H9 (cell line): ENCODE measurements around the gene GARS1. TPM values are rescaled to one million over a fixed set of nuclear protein-coding genes. Genes with fewer than 3 reads are reported as not detected.

ENCODE experiments used
- DNase-seq: peaks from one replicate; pipeline ENCODE4 v3.0.0-alpha.2; 2017
- H2AFZ ChIP-seq: one replicate; pipeline ENCODE4 v1.6.1; 2013; ENCODE audit warnings: mild to moderate bottlenecking, low read length, control low read depth, moderate library complexity
- H2AK5ac ChIP-seq: 2 replicates; pipeline ENCODE4 v1.6.1; 2013; ENCODE audit warnings: low read length, control low read depth, mixed read lengths; ENCODE audit not compliant: insufficient read length
- H2BK120ac ChIP-seq: one replicate; pipeline ENCODE4 v1.6.1; 2013; ENCODE audit warnings: low read depth, mild to moderate bottlenecking, low read length, control low read depth, inconsistent platforms; ENCODE audit not compliant: poor library complexity, severe bottlenecking
- H2BK12ac ChIP-seq: 2 replicates; pipeline ENCODE4 v1.6.1; 2013; ENCODE audit warnings: low read length, control low read depth, mixed read lengths, low read depth; ENCODE audit not compliant: insufficient read length
- H2BK15ac ChIP-seq: 2 replicates; pipeline ENCODE4 v1.6.1; 2013; ENCODE audit warnings: low read depth, low read length, control low read depth
- H2BK20ac ChIP-seq: one replicate; pipeline ENCODE4 v1.6.1; 2013; ENCODE audit warnings: low read depth, mild to moderate bottlenecking, low read length, control low read depth, inconsistent platforms; ENCODE audit not compliant: poor library complexity, severe bottlenecking
- H2BK5ac ChIP-seq: 2 replicates; pipeline ENCODE4 v1.6.1; 2013; ENCODE audit warnings: low read length, control low read depth, mixed read lengths; ENCODE audit not compliant: insufficient read length
- H3K14ac ChIP-seq: 2 replicates; pipeline ENCODE4 v1.6.1; 2013; ENCODE audit warnings: low read length, control low read depth; ENCODE audit not compliant: insufficient read depth
- H3K18ac ChIP-seq: 2 replicates; pipeline ENCODE4 v1.6.1; 2013; ENCODE audit warnings: low read depth, mild to moderate bottlenecking, mixed read lengths, low read length, control low read depth; ENCODE audit not compliant: insufficient read length
- H3K23ac ChIP-seq: 2 replicates; pipeline ENCODE4 v1.6.1; 2013; ENCODE audit warnings: low read length, control low read depth, mixed read lengths, low read depth; ENCODE audit not compliant: insufficient read length
- H3K23me2 ChIP-seq: 2 replicates; pipeline ENCODE4 v1.6.1; 2013; ENCODE audit warnings: low read depth, mild to moderate bottlenecking, mixed read lengths, low read length, control low read depth; ENCODE audit not compliant: insufficient read length, poor library complexity, severe bottlenecking
- H3K27ac ChIP-seq: 2 replicates; pipeline ENCODE4 v1.5.1; 2013; ENCODE audit warnings: low read length, control low read depth, mixed read lengths, low read depth; ENCODE audit not compliant: insufficient read length
- H3K27me3 ChIP-seq: 2 replicates; pipeline ENCODE4 v1.6.1; 2013; ENCODE audit warnings: low read length, control low read depth, inconsistent platforms; ENCODE audit not compliant: insufficient read depth
- H3K4ac ChIP-seq: 2 replicates; pipeline ENCODE4 v1.6.1; 2013; ENCODE audit warnings: low read depth, mild to moderate bottlenecking, control low read depth, inconsistent platforms, low read length, moderate library complexity
- H3K4me1 ChIP-seq: 2 replicates; pipeline ENCODE4 v1.6.1; 2013; ENCODE audit warnings: low read length, control low read depth, inconsistent platforms; ENCODE audit not compliant: insufficient read depth
- H3K4me2 ChIP-seq: 2 replicates; pipeline ENCODE4 v1.6.1; 2013; ENCODE audit warnings: low read length, control low read depth, mixed read lengths; ENCODE audit not compliant: insufficient read length, insufficient read depth
- H3K56ac ChIP-seq: 2 replicates; pipeline ENCODE4 v1.6.1; 2013; ENCODE audit warnings: low read depth, mild to moderate bottlenecking, mixed read lengths, low read length, control low read depth; ENCODE audit not compliant: insufficient read length
- H3K79me1 ChIP-seq: 2 replicates; pipeline ENCODE4 v1.6.1; 2013; ENCODE audit warnings: low read depth, mild to moderate bottlenecking, moderate library complexity, low read length, control low read depth, inconsistent platforms; ENCODE audit not compliant: insufficient read depth, poor library complexity, severe bottlenecking
- H3K79me2 ChIP-seq: 2 replicates; pipeline ENCODE4 v1.6.1; 2013; ENCODE audit warnings: low read length, control low read depth, inconsistent platforms; ENCODE audit not compliant: insufficient read depth
- H3K9ac ChIP-seq: 2 replicates; pipeline ENCODE4 v1.6.1; 2013; ENCODE audit warnings: low read length, control low read depth, mixed read lengths; ENCODE audit not compliant: insufficient read length; ENCODE audit errors: extremely low read depth
- H3K9me3 ChIP-seq: one replicate; pipeline ENCODE4 v1.6.1; 2013; ENCODE audit warnings: low read depth, low read length, inconsistent platforms; ENCODE audit not compliant: control insufficient read depth
- H3T11ph ChIP-seq: one replicate; pipeline ENCODE4 v1.6.1; 2013; ENCODE audit warnings: mild to moderate bottlenecking, low read length, control low read depth, inconsistent platforms
- H4K20me1 ChIP-seq: one replicate; pipeline ENCODE4 v1.6.1; 2013; ENCODE audit not compliant: control insufficient read depth, insufficient read length, insufficient read depth
- H4K5ac ChIP-seq: 2 replicates; pipeline ENCODE4 v1.6.1; 2013; ENCODE audit warnings: low read depth, mild to moderate bottlenecking, mixed read lengths, low read length, control low read depth; ENCODE audit not compliant: insufficient read length
- H4K8ac ChIP-seq: replicated peaks from 2 replicates; pipeline ENCODE4 v1.6.1; 2013; ENCODE audit warnings: low read length, control low read depth, mixed read lengths, low read depth; ENCODE audit not compliant: insufficient read length
- H4K91ac ChIP-seq: 2 replicates; pipeline ENCODE4 v1.6.1; 2013; ENCODE audit warnings: low read depth, mild to moderate bottlenecking, moderate library complexity, mixed read lengths, low read length, control low read depth; ENCODE audit not compliant: insufficient read length
- H3K27ac Mint-ChIP-seq, 3 experiments: 2 replicates in 2 of 3; 3 replicates in 1 of 3; pipeline ENCODE4 v1.8.0; 2020 to 2021; ENCODE audit warnings: mixed read lengths in 3 of 3, mild to moderate bottlenecking in 1 of 3, moderate library complexity in 1 of 3
- H3K27me3 Mint-ChIP-seq: 2 replicates; pipeline ENCODE4 v1.8.0; 2021; ENCODE audit warnings: low read depth, mild to moderate bottlenecking, moderate library complexity, mixed read lengths
- H3K36me3 Mint-ChIP-seq, 3 experiments: 2 replicates in 2 of 3; 3 replicates in 1 of 3; pipeline ENCODE4 v1.8.0; 2020 to 2021; ENCODE audit warnings: low read depth in 3 of 3, mixed read lengths in 3 of 3; ENCODE audit not compliant: insufficient read depth in 1 of 3
- H3K4me1 Mint-ChIP-seq, 2 experiments: 2 replicates each; pipeline ENCODE4 v1.8.0; 2020; ENCODE audit warnings: mixed read lengths in 2 of 2
- H3K4me3 Mint-ChIP-seq, 2 experiments: 2 replicates in 1 of 2; 3 replicates in 1 of 2; pipeline ENCODE4 v1.8.0; 2020 to 2021; ENCODE audit warnings: mild to moderate bottlenecking in 2 of 2, mixed read lengths in 2 of 2, moderate library complexity in 1 of 2
- H3K9me3 Mint-ChIP-seq, 2 experiments: 2 replicates in 1 of 2; 3 replicates in 1 of 2; pipeline ENCODE4 v1.8.0; 2020; ENCODE audit warnings: mild to moderate bottlenecking in 2 of 2, mixed read lengths in 2 of 2, moderate library complexity in 1 of 2
- total RNA-seq: library from RNA; stranded (reverse); gene quantifications from 2 replicates; pipeline ENCODE4 v1.2.1, GENCODE V29; 2021
- TF ChIP-seq, protein P1 (sequence below): fragments of 200-600 bp; sonication (generic); conservative IDR thresholded peaks from 3 replicates; pipeline ENCODE4 v1.8.0; 2021; ENCODE audit warnings: antibody characterized with exemption, mild to moderate bottlenecking

Gene GARS1
- total RNA-seq, 1 experiment from 2014 or later = 234 TPM

DNA sequence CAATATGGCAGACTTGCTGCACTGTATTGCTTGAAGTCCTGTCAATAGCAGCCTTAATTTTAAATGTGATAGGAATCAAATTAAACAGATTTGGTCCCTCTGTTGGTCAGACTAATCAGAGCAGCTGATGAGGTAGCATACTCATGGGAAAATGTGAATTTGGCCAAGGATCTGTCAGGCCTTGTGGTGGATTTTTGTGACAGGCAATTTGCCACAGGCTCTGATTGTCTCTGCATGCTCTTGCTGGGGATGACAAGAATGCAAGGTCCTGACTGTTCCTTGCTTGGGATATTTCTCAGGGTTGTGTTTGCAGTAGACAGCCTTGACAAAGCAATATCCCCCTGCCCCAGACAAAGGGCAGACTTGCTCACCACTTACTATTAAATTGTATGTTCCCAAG, 41.5 kb upstream of the GARS1 start:
- H4K8ac ChIP-seq = no peak overlapping the region
- DNase-seq = no peak
- no peak overlapping the region for H2BK20ac ChIP-seq
- no peak overlapping the region for H3K14ac ChIP-seq
- H3T11ph ChIP-seq = no peak overlapping the region
- no peak overlapping the region for H3K4ac ChIP-seq
- H3K4me2 ChIP-seq = no peak overlapping the region
- H3K79me2 ChIP-seq = no peaks in the 10 kb centered on the region
- Mint-ChIP-seq H3K4me1 (peaks cover 16 to 19% of the 10 kb centered on the region in 2 experiments), H3K36me3 (no peaks in the 10 kb centered on the region; a peak in 2 of 7 replicates), H3K27me3 (peaks cover 1% of the 10 kb centered on the region; the same call in 1 of the 2 replicates), H3K4me3 (no peak overlapping the region), H3K27ac (no peak overlapping the region), H3K9me3 (peaks cover 0 to 5% of the 10 kb centered on the region in 2 experiments; a peak in 3 of 5 replicates)
- H3K27ac ChIP-seq = no peak overlapping the region
- no peaks in the 10 kb centered on the region for H4K20me1 ChIP-seq
- H4K5ac ChIP-seq = no peak overlapping the region
- no peaks in the 10 kb centered on the region for H3K27me3 ChIP-seq
- H2AK5ac ChIP-seq = no peak overlapping the region
- H3K56ac ChIP-seq = no peak overlapping the region
- no peak overlapping the region for H3K18ac ChIP-seq
- no peaks in the 10 kb centered on the region for H3K9me3 ChIP-seq
- no peaks in the 10 kb centered on the region for H3K79me1 ChIP-seq
- no peaks in the 10 kb centered on the region for H3K23me2 ChIP-seq
- no peak overlapping the region for H3K23ac ChIP-seq
- no peak overlapping the region for H2BK12ac ChIP-seq
- no peaks in the 10 kb centered on the region for H3K4me1 ChIP-seq
- H4K91ac ChIP-seq = no peak overlapping the region
- no peak overlapping the region for H3K9ac ChIP-seq
- H2BK5ac ChIP-seq = no peak overlapping the region
- TF ChIP-seq, protein P1, sequence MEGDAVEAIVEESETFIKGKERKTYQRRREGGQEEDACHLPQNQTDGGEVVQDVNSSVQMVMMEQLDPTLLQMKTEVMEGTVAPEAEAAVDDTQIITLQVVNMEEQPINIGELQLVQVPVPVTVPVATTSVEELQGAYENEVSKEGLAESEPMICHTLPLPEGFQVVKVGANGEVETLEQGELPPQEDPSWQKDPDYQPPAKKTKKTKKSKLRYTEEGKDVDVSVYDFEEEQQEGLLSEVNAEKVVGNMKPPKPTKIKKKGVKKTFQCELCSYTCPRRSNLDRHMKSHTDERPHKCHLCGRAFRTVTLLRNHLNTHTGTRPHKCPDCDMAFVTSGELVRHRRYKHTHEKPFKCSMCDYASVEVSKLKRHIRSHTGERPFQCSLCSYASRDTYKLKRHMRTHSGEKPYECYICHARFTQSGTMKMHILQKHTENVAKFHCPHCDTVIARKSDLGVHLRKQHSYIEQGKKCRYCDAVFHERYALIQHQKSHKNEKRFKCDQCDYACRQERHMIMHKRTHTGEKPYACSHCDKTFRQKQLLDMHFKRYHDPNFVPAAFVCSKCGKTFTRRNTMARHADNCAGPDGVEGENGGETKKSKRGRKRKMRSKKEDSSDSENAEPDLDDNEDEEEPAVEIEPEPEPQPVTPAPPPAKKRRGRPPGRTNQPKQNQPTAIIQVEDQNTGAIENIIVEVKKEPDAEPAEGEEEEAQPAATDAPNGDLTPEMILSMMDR = no peak
- H2BK120ac ChIP-seq = no peak overlapping the region
- H2AFZ ChIP-seq = no peak overlapping the region
- H2BK15ac ChIP-seq = no peak overlapping the region
